Measurements from ENCODE around the gene NOG. TPM values are rescaled to one million over a fixed set of nuclear protein-coding genes. Genes with fewer than 3 reads are reported as not detected.

The NOG gene
- total and polyA plus RNA-seq, 9 of the 15 experiments (the other 6 are each of a cell fraction or from before 2014, with no cell fraction given): not detected

DNA sequence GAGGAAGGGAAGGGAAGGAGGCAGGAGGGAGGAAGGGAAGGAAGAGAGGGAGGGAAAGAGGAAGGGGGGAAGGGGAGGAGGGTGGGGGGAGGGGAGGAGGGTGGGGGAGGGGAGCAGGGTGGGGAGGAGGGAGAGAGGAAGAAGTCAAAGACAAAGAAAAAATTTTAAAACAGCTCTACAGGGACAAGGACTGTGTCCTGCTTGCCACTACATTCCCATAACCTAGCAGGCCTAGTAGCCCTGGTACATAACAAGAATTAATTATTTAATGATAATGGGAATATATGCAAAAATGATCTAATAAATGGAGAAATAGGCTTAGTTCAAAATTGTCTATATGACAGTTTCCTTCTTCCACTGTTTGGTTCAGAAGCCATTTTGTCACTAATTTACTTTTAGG lies 47.6 kb upstream of the NOG start:
- Histone ChIP-seq H3K9me1 (ENCODE audit: control insufficient read depth, insufficient read depth, low read length) (no peaks in the 10 kb centered on the region), H3K4me1 (replicated peaks in 1 of 2; ENCODE audit: control insufficient read depth in 2 of 2, insufficient read depth in 2 of 2, low read length in 2 of 2) (no peaks in the 10 kb centered on the region), H2AFZ (ENCODE audit: low read depth, low read length) (no peak overlapping the region), H3K79me2 (ENCODE audit: control insufficient read depth, insufficient read depth, low read length) (no peaks in the 10 kb centered on the region), H3K9ac (ENCODE audit: insufficient read depth in 1 of 2, low read depth in 2 of 2, low read length in 2 of 2) (no peak overlapping the region), H3K36me3 (ENCODE audit: control insufficient read depth, insufficient read depth, low read length) (no peaks in the 10 kb centered on the region), H3K9me3 (replicated peaks; ENCODE audit: control insufficient read depth, insufficient read depth, low read depth, low read length) (no peaks in the 10 kb centered on the region), H4K20me1 (replicated peaks; ENCODE audit: control insufficient read depth, insufficient read depth, low read length) (no peaks in the 10 kb centered on the region), H3K4me2 (ENCODE audit: insufficient read depth, low read length) (no peak overlapping the region), H3K27me3 (ENCODE audit: control insufficient read depth in 2 of 2, insufficient read depth in 2 of 2, low read length in 2 of 2) (no peaks in the 10 kb centered on the region), H3K4me3 (no peak overlapping the region), H3K27ac (ENCODE audit: extremely low read depth, low read depth, low read length) (no peak overlapping the region)
- no peak for TF ChIP-seq CHD4 (IDR thresholded peaks at IDR 0.05; ENCODE audit: insufficient read depth, insufficient replicate concordance, low read depth, low read length, poor library complexity, severe bottlenecking)
- peak; percentile 89 for TF ChIP-seq HNRNPK (IDR thresholded peaks at IDR 0.05; ENCODE audit: low read depth, low read length, poor library complexity, severe bottlenecking)
- TF ChIP-seq PCBP1 (IDR thresholded peaks at IDR 0.05; ENCODE audit: low read depth, low read length, poor library complexity, severe bottlenecking): peak; percentile 88
- no peak for TF ChIP-seq ILF3 (IDR thresholded peaks at IDR 0.05; ENCODE audit: borderline replicate concordance)
- TF ChIP-seq PCBP2 (IDR thresholded peaks at IDR 0.05; ENCODE audit: low read depth, low read length, poor library complexity, severe bottlenecking): peak; percentile 92
- in situ Hi-C loops (cut with MboI) (no loop called here), intact Hi-C loops (cut with micrococcal nuclease) (no loop called here)
- ATAC-seq (no peak), FAIRE-seq (no peak), DNase-seq (ENCODE audit: extremely low read depth in 1 of 4, low spot score in 3 of 4) (no peak)
- CTCF ChIA-PET (ENCODE audit: low intra/inter-chr PET ratio): no interaction called here
- POLR2A ChIA-PET: no interaction called here
- no TSS peak for BruUV-seq (replicated peaks)

DNA sequence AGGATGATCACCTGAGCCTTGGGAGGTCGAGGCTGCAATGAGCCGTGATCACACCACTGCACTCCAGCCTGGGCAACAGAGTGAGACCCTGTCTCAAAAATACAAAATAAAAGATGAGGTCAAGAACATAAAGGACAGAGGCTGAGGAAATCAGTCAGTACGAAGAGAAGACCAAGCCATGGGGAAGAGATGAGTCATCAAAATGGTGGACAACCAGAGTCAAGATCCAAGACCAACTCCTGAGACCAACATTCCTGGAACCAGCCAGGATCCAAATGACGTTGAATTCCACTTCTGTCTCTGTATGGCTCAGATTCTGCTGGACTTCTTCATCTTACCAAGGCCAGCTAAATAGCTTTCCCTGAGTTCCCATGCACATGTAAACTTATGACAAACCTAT lies 44.8 kb upstream of the NOG start:
- no peaks in the 10 kb centered on the region for H3K79me2 ChIP-seq (ENCODE audit: control insufficient read depth, insufficient read depth, low read length)
- no peaks in the 10 kb centered on the region for H3K36me3 ChIP-seq (ENCODE audit: control insufficient read depth, insufficient read depth, low read length)
- in situ Hi-C loops (cut with MboI): no loop called here
- no peaks in the 10 kb centered on the region for H3K9me3 ChIP-seq (replicated peaks; ENCODE audit: control insufficient read depth, insufficient read depth, low read depth, low read length)
- no peaks in the 10 kb centered on the region for H3K27me3 ChIP-seq (ENCODE audit: control insufficient read depth in 2 of 2, insufficient read depth in 2 of 2, low read length in 2 of 2)
- no peak for ATAC-seq
- WGBS (ENCODE audit: insufficient coverage, low coverage, missing lambda C conversion rate): 0% methylated on average over 4 of the region's 4 CpGs
- no peaks in the 10 kb centered on the region for H3K9me1 ChIP-seq (ENCODE audit: control insufficient read depth, insufficient read depth, low read length)
- no peak overlapping the region for H3K9ac ChIP-seq (ENCODE audit: insufficient read depth in 1 of 2, low read depth in 2 of 2, low read length in 2 of 2)
- H3K27ac ChIP-seq (ENCODE audit: extremely low read depth, low read depth, low read length): no peak overlapping the region
- no TSS peak for BruUV-seq (replicated peaks)
- POLR2A ChIA-PET: no interaction called here
- no peak overlapping the region for H2AFZ ChIP-seq (ENCODE audit: low read depth, low read length)
- no peak overlapping the region for H3K4me2 ChIP-seq (ENCODE audit: insufficient read depth, low read length)
- H3K4me1 ChIP-seq (replicated peaks in 1 of 2; ENCODE audit: control insufficient read depth in 2 of 2, insufficient read depth in 2 of 2, low read length in 2 of 2): no peaks in the 10 kb centered on the region
- H3K4me3 ChIP-seq: no peak overlapping the region
- CTCF ChIA-PET (ENCODE audit: low intra/inter-chr PET ratio): no interaction called here
- H4K20me1 ChIP-seq (replicated peaks; ENCODE audit: control insufficient read depth, insufficient read depth, low read length): no peaks in the 10 kb centered on the region
- no peak for DNase-seq (ENCODE audit: extremely low read depth in 1 of 4, low spot score in 3 of 4)
- FAIRE-seq: no peak
- intact Hi-C loops (cut with micrococcal nuclease): no loop called here
- TF ChIP-seq, protein P1, sequence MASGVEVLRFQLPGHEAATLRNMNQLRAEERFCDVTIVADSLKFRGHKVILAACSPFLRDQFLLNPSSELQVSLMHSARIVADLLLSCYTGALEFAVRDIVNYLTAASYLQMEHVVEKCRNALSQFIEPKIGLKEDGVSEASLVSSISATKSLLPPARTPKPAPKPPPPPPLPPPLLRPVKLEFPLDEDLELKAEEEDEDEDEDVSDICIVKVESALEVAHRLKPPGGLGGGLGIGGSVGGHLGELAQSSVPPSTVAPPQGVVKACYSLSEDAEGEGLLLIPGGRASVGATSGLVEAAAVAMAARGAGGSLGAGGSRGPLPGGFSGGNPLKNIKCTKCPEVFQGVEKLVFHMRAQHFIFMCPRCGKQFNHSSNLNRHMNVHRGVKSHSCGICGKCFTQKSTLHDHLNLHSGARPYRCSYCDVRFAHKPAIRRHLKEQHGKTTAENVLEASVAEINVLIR (CRISPR knock-in tag; IDR thresholded peaks at IDR 0.05): no peak
- TF ChIP-seq ILF3 (IDR thresholded peaks at IDR 0.05; ENCODE audit: borderline replicate concordance): no peak

All from K562 (cell line).